B cell (primary cell): ENCODE results near the gene AMER1. TPM values are rescaled to one million over a fixed set of nuclear protein-coding genes. Genes with fewer than 3 reads are reported as not detected.
A peak's percentile ranks its signal among the peaks of the same experiment; 100 is the strongest.

Experiments used
- ATAC-seq: fragments of 200-7000 bp; cut with Tn5 transposase; one replicate; pipeline ENCODE4 v1.10.0; 2021; ENCODE audit warnings: low read depth, mild to moderate bottlenecking, moderate number of reproducible peaks, moderate library complexity
- CTCF ChIA-PET: fragments of 350-600 bp; sonication (Branson Sonifier 250); formaldehyde crosslinking; loops from one replicate; lab custom pipeline; 2021; ENCODE audit warnings: antibody characterized with exemption, inconsistent platforms; lab: Charles Lee
- POLR2A ChIA-PET: fragments of 350-600 bp; sonication (Branson Sonifier 250); formaldehyde crosslinking; loops from one replicate; lab custom pipeline; 2021; ENCODE audit warnings: antibody characterized with exemption; lab: Charles Lee
- DNase-seq: peaks from one replicate; pipeline ENCODE4 v3.0.0; 2013
- H2AFZ ChIP-seq: 2 replicates; pipeline ENCODE4 v1.6.1; 2012; ENCODE audit warnings: mild to moderate bottlenecking, low read depth, low read length; ENCODE audit not compliant: insufficient read depth, poor library complexity, severe bottlenecking
- H3K27ac ChIP-seq, 2 donors: 1 replicate in 1 of 2; 2 replicates in 1 of 2; pipeline ENCODE4 v1.5.1; 2012 to 2013; ENCODE audit warnings: low read length in 2 of 2, mild to moderate bottlenecking in 2 of 2, moderate library complexity in 1 of 2
- H3K27me3 ChIP-seq, 4 experiments: fragments of 200-600 bp in 1 of 4; sonication (generic) in 1 of 4; replicated peaks in 1 of 4; 1 replicate in 2 of 4; 2 replicates in 2 of 4; pipeline versions ENCODE4 v1.6.1 to v1.7.0; 2013 to 2016; ENCODE audit warnings: low read length in 3 of 4, mild to moderate bottlenecking in 2 of 4, mixed read lengths in 1 of 4, moderate library complexity in 1 of 4; ENCODE audit not compliant: insufficient read depth in 4 of 4, control insufficient read depth in 3 of 4; ENCODE audit errors: control extremely low read depth in 1 of 4
- H3K36me3 ChIP-seq, 2 experiments: replicated peaks in 1 of 2; 1 replicate in 1 of 2; 2 replicates in 1 of 2; pipeline versions ENCODE4 v1.6.1 to v1.7.1; 2013; ENCODE audit warnings: low read length in 1 of 2; ENCODE audit not compliant: insufficient read depth in 2 of 2, control insufficient read depth in 1 of 2; ENCODE audit errors: control extremely low read depth in 1 of 2, extremely low read depth in 1 of 2
- H3K4me1 ChIP-seq, 2 donors: fragments of 200-600 bp in 1 of 2; sonication (generic) in 1 of 2; 1 replicate in 1 of 2; 2 replicates in 1 of 2; pipeline versions ENCODE4 v1.5.1 to v1.6.1; 2013 to 2017; ENCODE audit warnings: low read length in 2 of 2; ENCODE audit not compliant: control insufficient read depth in 2 of 2, insufficient read depth in 2 of 2
- H3K4me2 ChIP-seq: replicated peaks from 2 replicates; pipeline ENCODE3; 2012; ENCODE audit warnings: mild to moderate bottlenecking, low read depth, low read length; ENCODE audit not compliant: poor library complexity, severe bottlenecking
- H3K4me3 ChIP-seq, 5 experiments: fragments of 200-600 bp in 1 of 5; sonication (generic) in 1 of 5; 1 replicate in 3 of 5; 2 replicates in 2 of 5; pipeline versions ENCODE4 v1.5.1 to v1.7.0; 2011 to 2016; ENCODE audit warnings: low read length in 4 of 5, mild to moderate bottlenecking in 4 of 5, low read depth in 2 of 5, control low read depth in 1 of 5, moderate library complexity in 1 of 5; ENCODE audit not compliant: insufficient read depth in 1 of 5; ENCODE audit errors: control extremely low read depth in 1 of 5, extremely low read depth in 1 of 5
- H3K79me2 ChIP-seq: fragments of 200-600 bp; sonication (generic); one replicate; pipeline ENCODE4 v1.6.0; 2016; ENCODE audit warnings: low read length; ENCODE audit not compliant: control insufficient read depth, insufficient read depth
- H3K9ac ChIP-seq: fragments of 200-600 bp; sonication (generic); 2 replicates; pipeline ENCODE4 v1.6.1; 2017; ENCODE audit warnings: mild to moderate bottlenecking, low read length, moderate library complexity
- H3K9me3 ChIP-seq, 3 donors: one replicate each; pipeline versions ENCODE4 v1.6.1 to v1.7.1; 2013; ENCODE audit warnings: low read length in 2 of 3; ENCODE audit not compliant: control insufficient read depth in 2 of 3, insufficient read depth in 1 of 3; ENCODE audit errors: control extremely low read depth in 1 of 3
- H4K20me1 ChIP-seq: 2 replicates; pipeline ENCODE4 v1.6.0; 2012; ENCODE audit warnings: mild to moderate bottlenecking, low read length; ENCODE audit not compliant: insufficient read depth, control insufficient read depth, poor library complexity, severe bottlenecking
- H3K27ac Mint-ChIP-seq: one replicate; pipeline ENCODE4 v1.8.0; 2021; ENCODE audit warnings: mixed read lengths
- H3K27me3 Mint-ChIP-seq: one replicate; pipeline ENCODE4 v1.8.0; 2021; ENCODE audit warnings: mixed read lengths
- H3K4me1 Mint-ChIP-seq: one replicate; pipeline ENCODE4 v1.8.0; 2021; ENCODE audit warnings: mixed read lengths
- H3K4me3 Mint-ChIP-seq: one replicate; pipeline ENCODE4 v1.8.0; 2021; ENCODE audit warnings: mixed read lengths
- H3K9me3 Mint-ChIP-seq: one replicate; pipeline ENCODE4 v1.8.0; 2022; ENCODE audit warnings: mixed read lengths; ENCODE audit not compliant: insufficient read depth
- CTCF ChIP-seq: fragments of 200-600 bp; IDR thresholded peaks from one replicate; pipeline ENCODE4 v1.8.0; 2022; ENCODE audit warnings: antibody characterized with exemption, mild to moderate bottlenecking
- EZH2 ChIP-seq: IDR thresholded peaks from 2 replicates; pipeline ENCODE4 v1.6.1; 2012; ENCODE audit warnings: borderline replicate concordance, low read depth, mild to moderate bottlenecking, moderate library complexity, low read length; ENCODE audit not compliant: insufficient read depth, poor library complexity, severe bottlenecking
- WGBS: methylation state at CpG from one replicate; pipeline ENCODE4 v1.1.5; 2013; ENCODE audit warnings: missing lambda C conversion rate; ENCODE audit not compliant: insufficient coverage; 5-methylcytosine and 5-hydroxymethylcytosine counted together
- intact Hi-C: fragments of 100-400 bp; cut with micrococcal nuclease; formaldehyde crosslinking; loops from one replicate; pipeline ENCODE4 v1.10.0; 2022
- polyA plus RNA-seq: library from polyadenylated mRNA; depleted of rRNA; stranded (reverse); fragments of >200 nt; gene quantifications from 2 replicates; pipeline ENCODE4 v1.2.3, GENCODE V29; 2012
- total RNA-seq, 2 donors: library from RNA; stranded (reverse); fragments of 120-200 nt in 1 of 2; gene quantifications; 1 replicate in 1 of 2; 2 replicates in 1 of 2; pipeline versions ENCODE4 v1.2.3 to v1.2.4, GENCODE V29; 2013 to 2022

AMER1 gene
- total and polyA plus RNA-seq, 2 donors (not counting 1 experiment from before 2014, with no cell fraction given), result 1.5 to 8.6 TPM

DNA sequence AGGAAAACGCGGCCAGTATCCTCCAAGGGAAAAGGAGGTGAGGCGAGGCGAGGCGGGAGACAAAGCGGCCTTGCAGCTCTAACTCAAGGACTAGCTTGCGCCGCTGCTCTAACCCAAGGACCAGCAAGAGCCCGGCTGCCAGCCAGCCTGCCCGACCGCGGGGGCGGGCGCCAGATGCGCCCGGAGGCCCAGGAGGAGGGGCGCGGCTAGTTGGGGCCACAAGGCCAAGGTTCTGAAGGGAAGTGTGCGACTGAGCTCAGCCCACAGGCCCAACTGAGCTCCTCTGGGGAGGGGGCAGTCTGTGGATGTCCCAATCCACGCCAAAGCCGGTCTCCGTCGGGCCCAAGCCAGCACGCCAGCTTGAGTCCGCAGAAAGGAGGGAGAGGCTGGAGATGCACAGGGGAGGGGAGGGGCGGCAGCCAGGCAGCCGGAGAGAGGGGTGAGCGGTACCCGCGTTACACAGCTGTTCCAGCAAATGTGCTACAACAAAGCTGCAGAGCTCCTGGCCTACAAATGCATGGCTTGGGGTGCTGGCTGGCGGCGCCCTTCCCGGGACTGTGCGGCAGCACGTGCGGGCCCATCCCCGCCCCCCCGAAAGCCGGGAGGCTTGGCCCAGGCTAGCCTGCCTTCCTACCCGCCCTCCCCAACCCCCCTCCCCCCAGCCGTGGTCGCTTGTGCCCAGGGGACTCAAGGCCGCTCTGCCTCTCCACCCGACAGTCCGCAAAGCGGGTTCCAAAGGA, 637 bp downstream of the AMER1 start:
- Histone ChIP-seq H2AFZ (peak overlapping the region; percentile 83), H3K4me1 (peaks cover 3 to 19% of the 10 kb centered on the region in 2 donors), H3K9ac (peak overlapping the region; percentile 77), H3K9me3 (no peaks in the 10 kb centered on the region), H4K20me1 (no peaks in the 10 kb centered on the region), H3K4me2 (peak overlapping the region; percentile 80), H3K27ac (peak overlapping the region in 1 of 2 donors; percentile 12), H3K79me2 (no peaks in the 10 kb centered on the region), H3K36me3 (no peaks in the 10 kb centered on the region), H3K4me3 (peak overlapping the region; percentile 8 to 82 (median 78)), H3K27me3 (no peaks in the 10 kb centered on the region)
- 2% methylated on average over 23 of the region's 46 CpGs for WGBS
- Mint-ChIP-seq H3K4me3 (peak overlapping the region; percentile 92), H3K9me3 (no peaks in the 10 kb centered on the region), H3K27ac (peak overlapping the region; percentile 71), H3K4me1 (peaks cover 24% of the 10 kb centered on the region), H3K27me3 (no peaks in the 10 kb centered on the region)
- ATAC-seq (peak; percentile 3), DNase-seq (peak; percentile 44)
- TF ChIP-seq CTCF (no peak), EZH2 (no peak)
- ChIA-PET POLR2A (interaction anchor here (1.0 to 1.4 kb wide), 3 partner anchors 451 to 854 kb away, joined by 3 to 5 read pairs (median 3); partner anchors contain the start of gene SPIN4), CTCF (no interaction called here)
- intact Hi-C loops, result loop anchor here (2.0 to 10.0 kb wide), 5 partner anchors 450 to 1202 kb away; partner anchors contain the start of genes ZC3H12B and ZC4H2

GRCh38 chrX:64204252-64204651, 1.3 kb downstream of the AMER1 start:
- Mint-ChIP-seq H3K27me3 (no peaks in the 10 kb centered on the region), H3K4me3 (peak overlapping the region; percentile 92), H3K4me1 (peaks cover 24% of the 10 kb centered on the region), H3K9me3 (no peaks in the 10 kb centered on the region), H3K27ac (no peak overlapping the region)
- no peak for TF ChIP-seq EZH2
- no peak overlapping the region for H3K27ac ChIP-seq
- H3K9ac ChIP-seq, result peak overlapping the region; percentile 61
- peak overlapping the region in 3 of 5 experiments; percentile 76 to 82 (median 82) for H3K4me3 ChIP-seq
- no peaks in the 10 kb centered on the region for H3K36me3 ChIP-seq
- H3K4me2 ChIP-seq, result peak overlapping the region; percentile 80
- no peaks in the 10 kb centered on the region for H3K27me3 ChIP-seq
- CTCF ChIA-PET, result no interaction called here
- no peaks in the 10 kb centered on the region for H3K79me2 ChIP-seq
- intact Hi-C loops, result loop anchor here (2.0 to 10.0 kb wide), 2 partner anchors 449 to 831 kb away; partner anchors contain the start of gene ZC3H12B
- H3K9me3 ChIP-seq, result no peaks in the 10 kb centered on the region
- peaks cover 3 to 19% of the 10 kb centered on the region in 2 donors for H3K4me1 ChIP-seq
- 100% methylated on average over 5 of the region's 23 CpGs for WGBS
- no peaks in the 10 kb centered on the region for H4K20me1 ChIP-seq
- no peak for ATAC-seq
- POLR2A ChIA-PET, result no interaction called here
- DNase-seq, result no peak
- peak overlapping the region; percentile 83 for H2AFZ ChIP-seq
